ENCODE results near the gene KLHL22. TPM values are rescaled to one million over a fixed set of nuclear protein-coding genes. Genes with fewer than 3 reads are reported as not detected.

The KLHL22 gene
- total RNA-seq, 1 experiment from 2014 or later: 14.5 TPM

DNA sequence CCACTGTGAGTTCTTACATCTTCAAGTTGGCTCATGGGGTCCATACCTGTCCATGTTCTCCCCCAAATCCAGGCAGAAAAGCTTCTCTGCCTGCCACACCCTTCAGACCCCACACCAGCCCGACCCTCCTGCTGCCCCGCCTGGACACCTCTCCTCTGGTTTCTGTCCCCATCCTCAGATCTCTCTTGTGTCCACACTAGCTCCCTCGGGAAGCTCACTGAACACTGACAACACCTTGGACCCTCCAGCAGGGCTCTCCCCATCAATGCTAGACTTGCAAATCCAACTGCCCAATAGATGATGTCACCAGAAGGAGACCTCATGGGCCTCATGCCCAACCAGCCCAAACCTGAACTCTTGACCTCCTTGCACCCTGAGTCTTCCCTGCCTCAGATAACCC lies 60.8 kb downstream of the KLHL22 start:
- TF ChIP-seq POLR2AphosphoS5 (IDR thresholded peaks at IDR 0.05; ENCODE audit: low read depth, low read length): no peak
- TF ChIP-seq REST (IDR thresholded peaks at IDR 0.05; ENCODE audit: insufficient read depth in 1 of 2, low read depth in 2 of 2, low read length in 1 of 2): no peak
- TF ChIP-seq, protein P1, sequence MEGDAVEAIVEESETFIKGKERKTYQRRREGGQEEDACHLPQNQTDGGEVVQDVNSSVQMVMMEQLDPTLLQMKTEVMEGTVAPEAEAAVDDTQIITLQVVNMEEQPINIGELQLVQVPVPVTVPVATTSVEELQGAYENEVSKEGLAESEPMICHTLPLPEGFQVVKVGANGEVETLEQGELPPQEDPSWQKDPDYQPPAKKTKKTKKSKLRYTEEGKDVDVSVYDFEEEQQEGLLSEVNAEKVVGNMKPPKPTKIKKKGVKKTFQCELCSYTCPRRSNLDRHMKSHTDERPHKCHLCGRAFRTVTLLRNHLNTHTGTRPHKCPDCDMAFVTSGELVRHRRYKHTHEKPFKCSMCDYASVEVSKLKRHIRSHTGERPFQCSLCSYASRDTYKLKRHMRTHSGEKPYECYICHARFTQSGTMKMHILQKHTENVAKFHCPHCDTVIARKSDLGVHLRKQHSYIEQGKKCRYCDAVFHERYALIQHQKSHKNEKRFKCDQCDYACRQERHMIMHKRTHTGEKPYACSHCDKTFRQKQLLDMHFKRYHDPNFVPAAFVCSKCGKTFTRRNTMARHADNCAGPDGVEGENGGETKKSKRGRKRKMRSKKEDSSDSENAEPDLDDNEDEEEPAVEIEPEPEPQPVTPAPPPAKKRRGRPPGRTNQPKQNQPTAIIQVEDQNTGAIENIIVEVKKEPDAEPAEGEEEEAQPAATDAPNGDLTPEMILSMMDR (IDR thresholded peaks at IDR 0.05): no peak
- no peak for TF ChIP-seq SIN3A (IDR thresholded peaks at IDR 0.05; ENCODE audit: borderline replicate concordance, insufficient read depth, low read depth, low read length)
- TF ChIP-seq TCF7L2 (IDR thresholded peaks at IDR 0.05; ENCODE audit: low read depth, low read length): no peak
- no peak for ATAC-seq
- CTCF ChIA-PET: no interaction called here
- BruUV-seq (replicated peaks): no TSS peak
- H3K27ac ChIP-seq (ENCODE audit: low read length): no peak overlapping the region
- POLR2A ChIA-PET: no interaction called here
- no peak overlapping the region for H3K4me3 ChIP-seq (ENCODE audit: low read depth in 2 of 2, low read length in 2 of 2)
- no peaks in the 10 kb centered on the region for H3K36me3 ChIP-seq (ENCODE audit: control insufficient read depth, insufficient read depth, low read length)
- no peaks in the 10 kb centered on the region for H3K4me1 ChIP-seq (ENCODE audit: control insufficient read depth, insufficient read depth, low read length)
- no peaks in the 10 kb centered on the region for H3K27me3 ChIP-seq (ENCODE audit: control insufficient read depth, insufficient read depth, low read length)
- no peaks in the 10 kb centered on the region for H3K9me3 ChIP-seq (ENCODE audit: control insufficient read depth, insufficient read depth, low read depth, low read length)
- DNase-seq (ENCODE audit: low read depth, low spot score): no peak
- intact Hi-C loops (cut with micrococcal nuclease; ENCODE audit: unreplicated experiment): no loop called here
- in situ Hi-C loops (cut with HindIII; ENCODE audit: low pct_unique_long_range_greater_than_20kb, low sequenced_read_pairs): no loop called here

DNA sequence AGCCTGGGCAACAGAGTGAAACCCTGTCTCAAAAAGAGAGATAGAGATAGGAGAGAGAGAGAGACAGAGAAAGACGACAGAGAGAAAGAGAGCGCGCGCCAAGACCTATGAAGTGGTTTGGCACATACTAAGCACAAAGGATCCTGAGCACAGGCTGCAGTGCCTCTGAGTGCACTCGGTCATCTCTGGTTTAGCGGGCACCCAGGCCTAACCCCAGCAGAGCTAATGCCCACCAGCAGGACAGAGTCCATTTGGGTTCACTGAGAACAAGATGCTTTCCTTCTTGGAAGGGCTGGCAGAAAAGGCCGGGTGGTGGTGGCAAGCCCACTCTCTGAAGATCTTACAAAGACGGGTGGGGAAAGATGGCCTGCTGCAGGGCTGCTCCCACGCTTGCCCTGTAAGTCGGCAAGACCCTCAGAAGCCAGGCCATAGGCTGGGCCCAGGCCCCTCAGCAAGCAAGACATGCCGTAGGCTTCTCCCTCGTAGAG lies 61.3 kb downstream of the KLHL22 start:
- Histone ChIP-seq H3K4me1 (ENCODE audit: control insufficient read depth, insufficient read depth, low read length) (no peaks in the 10 kb centered on the region), H3K36me3 (ENCODE audit: control insufficient read depth, insufficient read depth, low read length) (no peaks in the 10 kb centered on the region), H3K9me3 (ENCODE audit: control insufficient read depth, insufficient read depth, low read depth, low read length) (no peaks in the 10 kb centered on the region), H3K27ac (ENCODE audit: low read length) (no peak overlapping the region), H3K4me3 (ENCODE audit: low read depth in 2 of 2, low read length in 2 of 2) (no peak overlapping the region), H3K27me3 (ENCODE audit: control insufficient read depth, insufficient read depth, low read length) (no peaks in the 10 kb centered on the region)
- ChIA-PET POLR2A (interaction anchor here (0.7 kb wide), 1 partner anchor 123 kb away, joined by 7 read pairs; no protein-coding TSS in a partner anchor), CTCF (no interaction called here)
- BruUV-seq (replicated peaks): no TSS peak
- intact Hi-C loops (cut with micrococcal nuclease; ENCODE audit: unreplicated experiment) (no loop called here), in situ Hi-C loops (cut with HindIII; ENCODE audit: low pct_unique_long_range_greater_than_20kb, low sequenced_read_pairs) (no loop called here)
- no peak for TF ChIP-seq SIN3A (IDR thresholded peaks at IDR 0.05; ENCODE audit: borderline replicate concordance, insufficient read depth, low read depth, low read length)
- TF ChIP-seq, protein P1 (IDR thresholded peaks at IDR 0.05): no peak
- TF ChIP-seq REST (IDR thresholded peaks at IDR 0.05; ENCODE audit: insufficient read depth in 1 of 2, low read depth in 2 of 2, low read length in 1 of 2): no peak
- no peak for TF ChIP-seq POLR2AphosphoS5 (IDR thresholded peaks at IDR 0.05; ENCODE audit: low read depth, low read length)
- TF ChIP-seq TCF7L2 (IDR thresholded peaks at IDR 0.05; ENCODE audit: low read depth, low read length): no peak
- no peak for ATAC-seq
- no peak for DNase-seq (ENCODE audit: low read depth, low spot score)

Measured in Panc1 (cell line).